Stimulated activated CD4-positive, alpha-beta T cell treated with anti-CD3 and anti-CD28 coated beads, Interleukin-15, amount 100 ng/mL, for 1 hour (primary cell): Measurements from ENCODE around the gene MUC2.

ENCODE experiments used
- DNase-seq, 2 donors: peaks; one replicate each; pipeline ENCODE4 v3.0.0-alpha.2; 2020; ENCODE audit warnings: low read depth in 1 of 2, low spot score in 1 of 2

MUC2 gene

DNA sequence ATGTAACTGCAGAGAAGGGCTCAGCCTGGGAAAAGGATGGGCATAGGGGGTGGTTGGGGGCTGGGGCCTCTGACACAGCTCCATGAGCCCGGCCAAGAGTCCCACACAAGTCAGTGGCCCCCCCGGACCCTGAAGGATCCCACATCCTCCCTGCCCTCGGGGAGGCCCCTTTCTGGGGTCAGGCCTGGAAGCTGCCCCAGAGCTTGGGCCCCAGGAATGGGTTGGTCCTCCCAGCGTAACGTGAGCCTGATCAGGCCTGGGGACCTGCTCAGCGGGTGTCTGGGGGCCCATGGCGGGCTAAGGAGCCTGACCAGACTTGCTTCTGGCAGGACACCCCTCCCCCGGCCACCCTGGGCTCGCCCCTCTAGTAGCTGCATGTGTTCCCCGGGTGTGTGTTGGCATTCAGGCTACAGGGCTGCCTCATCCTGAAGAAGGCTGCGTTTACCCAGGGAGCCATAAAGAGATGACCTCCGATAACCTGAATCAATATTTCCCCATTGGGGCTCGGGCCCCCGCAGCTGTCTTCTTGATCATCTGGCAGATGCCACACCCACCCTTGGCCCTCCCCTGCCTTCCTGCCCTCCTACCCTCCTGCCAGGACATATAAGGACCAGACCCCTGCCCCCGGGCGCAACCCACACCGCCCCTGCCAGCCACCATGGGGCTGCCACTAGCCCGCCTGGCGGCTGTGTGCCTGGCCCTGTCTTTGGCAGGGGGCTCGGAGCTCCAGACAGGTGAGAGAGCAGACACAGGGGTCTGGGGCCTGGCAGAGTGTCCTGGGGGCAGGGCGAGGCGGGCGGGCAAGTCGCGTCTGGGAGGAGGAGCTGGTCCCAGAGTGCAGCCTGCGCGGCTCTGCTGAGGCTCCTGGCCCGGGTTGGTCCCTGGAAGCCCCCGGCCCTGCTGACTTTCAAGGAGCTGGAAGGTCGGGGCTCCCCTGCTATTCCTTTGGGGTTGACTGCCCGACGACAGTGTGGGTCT lies at the start of gene MUC2:
TSS of gene MUC2 (plus strand) at position 631 of the 978 bp plus-strand sequence.
- DNase-seq, result no peak

- no peak for DNase-seq
These were observed 49.1 kb upstream of the MUC2 start for GRCh38 chr11:1025410-1026162.

- no peak for DNase-seq
These were observed 48.6 kb upstream of the MUC2 start for GRCh38 chr11:1026163-1026450.

DNA sequence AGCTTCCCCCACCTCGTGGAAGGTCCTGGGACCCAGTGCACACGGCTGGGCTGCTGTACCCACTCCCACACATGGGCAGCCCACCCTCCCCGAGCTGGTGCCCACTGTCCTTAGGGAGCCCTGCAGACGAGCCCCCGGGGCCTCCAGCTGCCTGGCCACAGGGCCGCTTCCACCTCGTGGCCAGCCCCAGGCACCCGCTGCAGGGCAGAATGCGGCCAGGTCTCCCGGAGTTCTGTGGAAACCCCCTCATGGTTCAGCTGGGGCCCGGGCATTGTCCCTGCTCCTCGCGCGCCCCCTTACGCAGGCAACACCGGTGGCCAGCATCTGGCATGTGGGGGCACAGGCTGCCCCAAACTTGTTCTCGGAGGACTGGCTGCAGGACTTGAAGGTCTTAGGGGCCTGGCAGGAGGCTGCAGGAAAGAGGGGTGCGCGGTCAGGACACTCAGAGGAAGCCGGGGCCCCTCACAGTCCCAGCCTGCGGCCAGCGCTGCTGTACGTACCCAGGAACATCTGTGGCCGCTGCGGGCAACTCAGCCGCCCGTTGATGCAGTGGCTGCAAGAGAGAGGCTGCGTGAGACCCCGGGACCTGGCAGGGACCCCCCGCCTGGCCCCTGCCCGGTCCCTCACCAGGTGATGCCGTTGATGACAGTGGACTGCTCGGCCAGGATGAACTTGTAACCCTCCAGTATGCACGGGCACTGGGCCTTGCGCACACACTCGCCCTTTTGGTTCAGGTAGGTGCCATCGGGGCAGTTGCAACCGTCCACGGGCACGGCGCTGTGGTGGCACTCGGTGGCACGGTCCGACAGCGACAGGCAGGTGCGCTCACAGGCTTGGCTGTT lies 47.8 kb upstream of the MUC2 start:
- DNase-seq, result no peak

- no peak for DNase-seq
These were observed 47.0 kb upstream of the MUC2 start for GRCh38 chr11:1027483-1028290.

GRCh38 chr11:1028291-1028540 lies 46.5 kb upstream of the MUC2 start:
- no peak for DNase-seq

DNA sequence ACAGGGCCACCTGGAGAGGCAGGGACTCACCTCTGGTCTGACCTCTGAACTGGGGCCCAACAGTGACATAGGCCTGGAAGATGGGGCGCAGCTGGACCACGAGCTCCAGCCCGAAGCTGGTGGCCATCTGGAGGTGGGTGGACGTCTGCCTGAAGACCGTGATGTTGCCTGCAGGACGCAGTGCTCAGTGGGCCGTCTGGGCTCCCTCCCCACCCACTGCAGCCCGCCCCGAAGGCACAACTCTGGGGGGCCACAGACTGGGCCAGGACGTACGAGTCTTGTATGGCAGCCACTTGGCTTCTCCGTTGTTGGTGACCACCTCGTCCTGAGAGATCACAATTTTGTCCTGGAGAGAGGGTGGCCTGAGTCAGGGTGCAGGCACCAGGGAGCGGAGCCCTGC lies 46.1 kb upstream of the MUC2 start:
- no peak for DNase-seq

GRCh38 chr11:1029051-1029450 lies 45.6 kb upstream of the MUC2 start:
- DNase-seq, result no peak

GRCh38 chr11:1029654-1030053 lies 45.0 kb upstream of the MUC2 start:
- DNase-seq, result no peak

GRCh38 chr11:1030086-1030485 lies 44.6 kb upstream of the MUC2 start:
- no peak for DNase-seq

- DNase-seq, result no peak
These were observed 44.1 kb upstream of the MUC2 start for GRCh38 chr11:1030556-1030955.

GRCh38 chr11:1031121-1031899 lies 43.4 kb upstream of the MUC2 start:
- no peak for DNase-seq

GRCh38 chr11:1032310-1032891 lies 42.3 kb upstream of the MUC2 start:
- no peak for DNase-seq

GRCh38 chr11:1033016-1033798 lies 41.5 kb upstream of the MUC2 start:
- no peak for DNase-seq

DNA sequence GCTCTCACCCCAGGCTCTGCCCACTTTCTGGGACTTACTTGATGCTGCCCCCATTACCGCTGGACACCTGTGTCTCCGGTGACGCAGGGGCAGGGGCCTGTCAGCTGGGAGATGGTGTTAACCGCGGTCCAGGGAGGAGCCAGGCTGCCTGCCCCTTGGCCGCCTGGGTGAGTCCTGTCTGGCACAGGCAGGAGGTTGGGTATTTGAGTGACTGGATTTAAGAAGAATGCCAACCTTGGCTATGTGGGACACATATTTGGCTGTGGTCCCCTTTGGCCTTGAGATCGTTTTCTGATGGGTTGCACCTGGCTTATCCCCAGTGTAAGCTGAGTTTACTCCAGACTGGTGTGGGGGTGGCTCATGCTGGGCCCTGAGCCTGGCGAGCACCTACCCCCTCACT lies 40.7 kb upstream of the MUC2 start:
- DNase-seq, result no peak

GRCh38 chr11:1034456-1035295 lies 40.0 kb upstream of the MUC2 start:
- no peak for DNase-seq

- DNase-seq, result no peak
These were observed 38.9 kb upstream of the MUC2 start for GRCh38 chr11:1035577-1036283.
